HepG2 (cell line): ENCODE results near the gene CCN2. TPM values are rescaled to one million over a fixed set of nuclear protein-coding genes. Genes with fewer than 3 reads are reported as not detected.

ENCODE experiments used
- CBX1 ChIP-seq: IDR thresholded peaks from one replicate; pipeline ENCODE4 v1.6.1; 2016; ENCODE audit warnings: antibody characterized with exemption, low read depth
- DMTF1 ChIP-seq: sonication (generic); formaldehyde crosslinking; IDR thresholded peaks from 2 replicates; pipeline ENCODE4 v1.4.0; 2020; ENCODE audit warnings: mild to moderate bottlenecking, missing genetic modification reagents
- DNMT1 ChIP-seq: sonication (generic); formaldehyde crosslinking; IDR thresholded peaks from 2 replicates; pipeline ENCODE4 v1.5.1; 2020; ENCODE audit warnings: mild to moderate bottlenecking, missing genetic modification reagents
- HNRNPUL1 ChIP-seq: fragments of 200-400 bp; formaldehyde crosslinking; IDR thresholded peaks from 2 replicates; pipeline ENCODE4 v1.6.1; 2017; ENCODE audit warnings: low read depth, mild to moderate bottlenecking, low read length, moderate library complexity
- KLF6 ChIP-seq: IDR thresholded peaks from 2 replicates; pipeline ENCODE4 v1.8.0; 2016; ENCODE audit warnings: missing biosample characterization, missing genetic modification reagents
- POLR2AphosphoS5 ChIP-seq: IDR thresholded peaks from 2 replicates; pipeline ENCODE4 v1.6.1; 2012; ENCODE audit warnings: low read depth, low read length
- RXRA ChIP-seq: sonication (generic); formaldehyde crosslinking; IDR thresholded peaks from 2 replicates; pipeline ENCODE4 v1.5.1; 2020; ENCODE audit warnings: missing genetic modification reagents
- SKIL ChIP-seq: sonication (generic); formaldehyde crosslinking; IDR thresholded peaks from 2 replicates; pipeline ENCODE4 v1.8.0; 2022; ENCODE audit warnings: missing genetic modification reagents, mild to moderate bottlenecking, moderate library complexity, borderline replicate concordance
- SNAPC4 ChIP-seq: sonication (generic); formaldehyde crosslinking; IDR thresholded peaks from 2 replicates; pipeline ENCODE4 v1.4.0; 2020; ENCODE audit warnings: mild to moderate bottlenecking, missing genetic modification reagents
- ZNF687 ChIP-seq: sonication (generic); formaldehyde crosslinking; IDR thresholded peaks from 2 replicates; pipeline ENCODE4 v1.5.1; 2020; ENCODE audit warnings: mild to moderate bottlenecking, missing genetic modification reagents, moderate library complexity
- ZNF713 ChIP-seq: sonication (generic); formaldehyde crosslinking; IDR thresholded peaks from 2 replicates; pipeline ENCODE4 v1.4.0; 2020; ENCODE audit warnings: mild to moderate bottlenecking, missing genetic modification reagents
- ZSCAN5A ChIP-seq: sonication (generic); formaldehyde crosslinking; IDR thresholded peaks from 2 replicates; pipeline ENCODE4 v1.8.0; 2022; ENCODE audit warnings: mild to moderate bottlenecking, missing genetic modification reagents, borderline replicate concordance
- polyA plus RNA-seq, 8 experiments: library from polyadenylated mRNA; depleted of rRNA in 3 of 8; stranded (reverse) in 7 of 8; unstranded in 1 of 8; fragments of >200 nt; fragmentation: Illumina TruSeq in 4 of 8; extraction: Trizol in 4 of 8; gene quantifications; 2 replicates each; pipeline versions ENCODE4 v1.2.1 to v1.2.3, GENCODE V29; 2011 to 2016; ENCODE audit warnings: low read depth in 4 of 8, missing spikeins in 1 of 8, mixed read lengths in 1 of 8; ENCODE audit not compliant: insufficient read depth in 1 of 8
- total RNA-seq, 5 experiments: library from RNA; depleted of rRNA; stranded (reverse); fragments of >200 nt; fragmentation: Illumina TruSeq; extraction: Trizol; gene quantifications; 2 replicates each; pipeline ENCODE4 v1.2.3, GENCODE V29; 2016; ENCODE audit warnings: low read depth in 1 of 5

The CCN2 gene
- total and polyA plus RNA-seq, 2 of the 13 experiments (the other 11 are each of a cell fraction or from before 2014, with no cell fraction given), result 34.7 to 316 TPM

GRCh38 chr6:131980791-131981623 lies 29.8 kb upstream of the CCN2 start (continued):
- TF ChIP-seq ZSCAN5A (CRISPR knock-in tag) (peak; percentile 71; the same call in 1 of the 2 replicates), SNAPC4 (CRISPR knock-in tag) (no peak), DNMT1 (CRISPR knock-in tag) (no peak), HNRNPUL1 (no peak), POLR2AphosphoS5 (peak; percentile 77), RXRA (CRISPR knock-in tag) (peak; percentile 46; the same call in 1 of the 2 replicates), DMTF1 (CRISPR knock-in tag) (no peak), ZNF687 (CRISPR knock-in tag) (no peak), CBX1 (peak; percentile 40), KLF6 (CRISPR knock-in tag) (peak; percentile 91), ZNF713 (CRISPR knock-in tag) (no peak), SKIL (CRISPR knock-in tag) (peak; percentile 70)
